Liver (tissue), 9 donors: Measurements from ENCODE around the gene KCNE3. TPM values are rescaled to one million over a fixed set of nuclear protein-coding genes. Genes with fewer than 3 reads are reported as not detected.

Source experiments
- DNase-seq: peaks from one replicate; pipeline ENCODE4 v3.0.0-alpha.2; 2017; ENCODE audit warnings: low spot score
- H3K27ac ChIP-seq, 2 donors: one replicate each; pipeline ENCODE4 v1.7.0; 2013; ENCODE audit warnings: inconsistent platforms in 2 of 2, low read length in 2 of 2, control low read depth in 1 of 2, low read depth in 1 of 2, mild to moderate bottlenecking in 1 of 2
- H3K27me3 ChIP-seq, 4 donors: one replicate each; pipeline versions ENCODE4 v1.6.1 to v1.7.0; 2013; ENCODE audit warnings: low read length in 3 of 4, inconsistent platforms in 1 of 4, mild to moderate bottlenecking in 1 of 4, moderate library complexity in 1 of 4; ENCODE audit not compliant: control insufficient read depth in 4 of 4, insufficient read depth in 4 of 4
- H3K36me3 ChIP-seq, 4 donors: one replicate each; pipeline versions ENCODE4 v1.6.1 to v1.7.0; 2013; ENCODE audit warnings: low read length in 3 of 4, mild to moderate bottlenecking in 3 of 4, low read depth in 1 of 4, moderate library complexity in 1 of 4; ENCODE audit not compliant: control insufficient read depth in 4 of 4, insufficient read depth in 3 of 4
- H3K4me1 ChIP-seq, 4 donors: one replicate each; pipeline versions ENCODE4 v1.6.1 to v1.7.0; 2013; ENCODE audit warnings: low read length in 3 of 4, mild to moderate bottlenecking in 3 of 4, moderate library complexity in 1 of 4; ENCODE audit not compliant: control insufficient read depth in 4 of 4, insufficient read depth in 4 of 4
- H3K4me3 ChIP-seq, 3 donors: one replicate each; pipeline versions ENCODE4 v1.6.1 to v1.7.0; 2013; ENCODE audit warnings: low read length in 3 of 3, control low read depth in 1 of 3, low read depth in 1 of 3, mild to moderate bottlenecking in 1 of 3
- H3K9ac ChIP-seq, 2 donors: one replicate each; pipeline ENCODE4 v1.7.0; 2013; ENCODE audit warnings: low read length in 2 of 2, mild to moderate bottlenecking in 2 of 2, moderate library complexity in 2 of 2, control low read depth in 1 of 2, low read depth in 1 of 2
- H3K9me3 ChIP-seq, 4 donors: one replicate each; pipeline versions ENCODE4 v1.6.1 to v1.7.0; 2013; ENCODE audit warnings: low read length in 3 of 4; ENCODE audit not compliant: control insufficient read depth in 4 of 4
- EGR1 ChIP-seq, 2 donors: IDR thresholded peaks; 2 replicates each; pipeline ENCODE4 v1.6.1; 2016 to 2018; ENCODE audit warnings: antibody characterized with exemption in 2 of 2, low read depth in 2 of 2
- FOXA1 ChIP-seq: IDR thresholded peaks from 2 replicates; pipeline ENCODE4 v1.6.1; 2016; ENCODE audit warnings: antibody characterized with exemption
- FOXA2 ChIP-seq: IDR thresholded peaks from 2 replicates; pipeline ENCODE4 v1.6.1; 2016; ENCODE audit warnings: antibody characterized with exemption
- GABPA ChIP-seq, 2 donors: IDR thresholded peaks in 1 of 2; conservative IDR thresholded peaks in 1 of 2; 2 replicates each; pipeline ENCODE4 v1.6.1; 2016; ENCODE audit warnings: antibody characterized with exemption in 2 of 2, mild to moderate bottlenecking in 1 of 2, moderate library complexity in 1 of 2
- HNF4A ChIP-seq, 2 donors: conservative IDR thresholded peaks; 2 replicates each; pipeline ENCODE4 v1.6.1; 2016; ENCODE audit warnings: antibody characterized with exemption in 2 of 2, mild to moderate bottlenecking in 2 of 2
- HNF4G ChIP-seq: IDR thresholded peaks from 2 replicates; pipeline ENCODE4 v1.6.1; 2016; ENCODE audit warnings: antibody characterized with exemption
- JUND ChIP-seq, 2 donors: IDR thresholded peaks; 2 replicates each; pipeline ENCODE4 v1.6.1; 2016; ENCODE audit warnings: antibody characterized with exemption in 2 of 2
- NR2F2 ChIP-seq: IDR thresholded peaks from 2 replicates; pipeline ENCODE4 v1.6.1; 2016; ENCODE audit warnings: antibody characterized with exemption
- RAD21 ChIP-seq, 2 donors: IDR thresholded peaks; 2 replicates each; pipeline ENCODE4 v1.6.1; 2016; ENCODE audit warnings: antibody characterized with exemption in 2 of 2, mild to moderate bottlenecking in 2 of 2
- RXRA ChIP-seq, 2 donors: IDR thresholded peaks; 2 replicates each; pipeline ENCODE4 v1.6.1; 2017 to 2018; ENCODE audit warnings: antibody characterized with exemption in 2 of 2, mild to moderate bottlenecking in 1 of 2
- SP1 ChIP-seq: IDR thresholded peaks from 2 replicates; pipeline ENCODE4 v1.6.1; 2018; ENCODE audit warnings: antibody characterized with exemption, mild to moderate bottlenecking
- TAF1 ChIP-seq: conservative IDR thresholded peaks from 2 replicates; pipeline ENCODE4 v1.6.1; 2016; ENCODE audit warnings: antibody characterized with exemption, mild to moderate bottlenecking
- YY1 ChIP-seq: IDR thresholded peaks from 2 replicates; pipeline ENCODE4 v1.6.1; 2016; ENCODE audit warnings: antibody characterized with exemption, mild to moderate bottlenecking
- WGBS: extraction: QIAGEN DNeasy Blood & Tissue Kit; methylation state at CpG from one replicate; pipeline ENCODE4 v1.1.7; 2013; 5-methylcytosine and 5-hydroxymethylcytosine counted together
- polyA plus RNA-seq, 2 donors: library from polyadenylated mRNA; stranded (reverse) in 1 of 2; unstranded in 1 of 2; fragments of 200-250 nt in 1 of 2; fragments of >200 nt in 1 of 2; fragmentation: Nextera tagmentation in 1 of 2; extraction: Ambion mirVana in 1 of 2; gene quantifications; one replicate each; pipeline versions ENCODE4 v1.2.1 to v1.2.3, GENCODE V29; 2013 to 2015
- total RNA-seq, 2 donors: library from RNA; depleted of rRNA; stranded (reverse); fragments of >200 nt; gene quantifications; one replicate each; pipeline ENCODE4 v1.2.3, GENCODE V29; 2014
- TF ChIP-seq, protein P1 (sequence below): IDR thresholded peaks from 2 replicates; pipeline ENCODE4 v1.6.1; 2016; ENCODE audit warnings: antibody characterized with exemption
- TF ChIP-seq, protein P2 (sequence below): IDR thresholded peaks from 2 replicates; pipeline ENCODE4 v1.6.1; 2016; ENCODE audit warnings: antibody characterized with exemption
- TF ChIP-seq, protein P3 (sequence below): fragments of 150-350 bp; IDR thresholded peaks from 2 replicates; pipeline ENCODE4 v1.5.1; 2017; ENCODE audit warnings: improper control_type of control experiment, low read depth, low read length; ENCODE audit not compliant: missing input control
- TF ChIP-seq, protein P4 (sequence below): IDR thresholded peaks from 2 replicates; pipeline ENCODE4 v1.6.1; 2016; ENCODE audit warnings: antibody characterized with exemption
- donor health status: healthy.
- donor health status: healthy.
- donor health status: healthy.
- donor health status: healthy.
- donor health status: healthy.

The KCNE3 gene
- total and polyA plus RNA-seq, 4 donors: 1.4 to 22.9 (median 3.8) TPM

DNA sequence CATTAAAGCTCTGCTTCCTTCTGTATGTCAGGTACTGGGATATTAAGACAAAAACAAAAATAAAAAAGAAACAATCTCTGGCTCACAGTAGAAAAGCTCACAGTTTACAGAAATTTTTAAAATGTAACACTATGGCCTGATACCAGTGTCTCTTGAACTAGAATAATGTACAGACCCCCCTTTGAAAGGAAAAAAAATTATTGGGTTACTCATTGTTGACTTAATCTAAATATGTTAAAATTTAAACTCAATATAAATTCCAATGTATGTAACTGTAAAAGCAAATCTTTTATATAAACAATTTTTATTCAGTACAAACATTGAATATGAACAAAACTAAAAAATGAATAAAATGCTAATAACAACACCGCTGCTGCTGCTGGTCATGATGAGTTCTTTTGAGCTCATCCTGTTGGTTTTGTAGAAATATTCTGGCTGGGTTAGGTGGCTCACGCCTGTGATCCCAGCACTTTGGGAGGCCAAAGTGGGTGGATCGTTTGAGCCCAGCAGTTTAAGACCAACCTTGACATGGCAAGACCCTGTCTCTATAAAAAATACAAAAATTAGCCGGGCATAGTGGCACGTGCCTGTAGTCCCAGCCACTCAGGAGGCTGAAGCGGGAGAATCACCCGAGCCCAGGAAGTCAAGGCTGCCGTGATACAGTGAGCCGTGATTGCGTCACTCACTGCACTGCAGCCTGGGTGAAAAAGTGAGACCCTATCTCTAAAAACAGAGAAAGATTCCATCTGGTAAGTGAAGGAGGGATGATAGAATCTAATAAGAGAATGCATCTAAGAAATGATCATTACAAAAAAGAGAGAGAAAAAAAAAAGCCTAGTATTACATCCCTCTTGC is 11.8 kb upstream of the KCNE3 start:
- peaks cover 0 to 2% (median 0%) of the 10 kb centered on the region in 4 donors for H3K4me1 ChIP-seq
- no peaks in the 10 kb centered on the region for H3K9me3 ChIP-seq
- no peak overlapping the region for H3K9ac ChIP-seq
- H3K27ac ChIP-seq: no peak overlapping the region
- no peaks in the 10 kb centered on the region for H3K36me3 ChIP-seq
- H3K4me3 ChIP-seq: no peak overlapping the region
- WGBS: 76% methylated on average over 10 of the region's 10 CpGs
- no peaks in the 10 kb centered on the region for H3K27me3 ChIP-seq
- TF ChIP-seq GABPA (IDR thresholded peaks at IDR 0.05 in 1 of 2, conservative IDR thresholded peaks at IDR 0.05 in 1 of 2) (no peak), SP1 (no peak), JUND (IDR thresholded peaks at IDR 0.05) (no peak), TAF1 (no peak), YY1 (no peak), FOXA1 (no peak), RXRA (IDR thresholded peaks at IDR 0.05) (no peak), NR2F2 (no peak), HNF4G (no peak), FOXA2 (no peak), EGR1 (IDR thresholded peaks at IDR 0.05; ENCODE audit: low read depth in 2 of 2) (no peak), HNF4A (conservative IDR thresholded peaks at IDR 0.05) (no peak)
- TF ChIP-seq, protein P1, sequence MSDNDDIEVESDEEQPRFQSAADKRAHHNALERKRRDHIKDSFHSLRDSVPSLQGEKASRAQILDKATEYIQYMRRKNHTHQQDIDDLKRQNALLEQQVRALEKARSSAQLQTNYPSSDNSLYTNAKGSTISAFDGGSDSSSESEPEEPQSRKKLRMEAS: no peak
- TF ChIP-seq, protein P2, sequence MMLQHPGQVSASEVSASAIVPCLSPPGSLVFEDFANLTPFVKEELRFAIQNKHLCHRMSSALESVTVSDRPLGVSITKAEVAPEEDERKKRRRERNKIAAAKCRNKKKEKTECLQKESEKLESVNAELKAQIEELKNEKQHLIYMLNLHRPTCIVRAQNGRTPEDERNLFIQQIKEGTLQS: no peak
- TF ChIP-seq, protein P3, sequence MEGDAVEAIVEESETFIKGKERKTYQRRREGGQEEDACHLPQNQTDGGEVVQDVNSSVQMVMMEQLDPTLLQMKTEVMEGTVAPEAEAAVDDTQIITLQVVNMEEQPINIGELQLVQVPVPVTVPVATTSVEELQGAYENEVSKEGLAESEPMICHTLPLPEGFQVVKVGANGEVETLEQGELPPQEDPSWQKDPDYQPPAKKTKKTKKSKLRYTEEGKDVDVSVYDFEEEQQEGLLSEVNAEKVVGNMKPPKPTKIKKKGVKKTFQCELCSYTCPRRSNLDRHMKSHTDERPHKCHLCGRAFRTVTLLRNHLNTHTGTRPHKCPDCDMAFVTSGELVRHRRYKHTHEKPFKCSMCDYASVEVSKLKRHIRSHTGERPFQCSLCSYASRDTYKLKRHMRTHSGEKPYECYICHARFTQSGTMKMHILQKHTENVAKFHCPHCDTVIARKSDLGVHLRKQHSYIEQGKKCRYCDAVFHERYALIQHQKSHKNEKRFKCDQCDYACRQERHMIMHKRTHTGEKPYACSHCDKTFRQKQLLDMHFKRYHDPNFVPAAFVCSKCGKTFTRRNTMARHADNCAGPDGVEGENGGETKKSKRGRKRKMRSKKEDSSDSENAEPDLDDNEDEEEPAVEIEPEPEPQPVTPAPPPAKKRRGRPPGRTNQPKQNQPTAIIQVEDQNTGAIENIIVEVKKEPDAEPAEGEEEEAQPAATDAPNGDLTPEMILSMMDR: no peak
- TF ChIP-seq, protein P4, sequence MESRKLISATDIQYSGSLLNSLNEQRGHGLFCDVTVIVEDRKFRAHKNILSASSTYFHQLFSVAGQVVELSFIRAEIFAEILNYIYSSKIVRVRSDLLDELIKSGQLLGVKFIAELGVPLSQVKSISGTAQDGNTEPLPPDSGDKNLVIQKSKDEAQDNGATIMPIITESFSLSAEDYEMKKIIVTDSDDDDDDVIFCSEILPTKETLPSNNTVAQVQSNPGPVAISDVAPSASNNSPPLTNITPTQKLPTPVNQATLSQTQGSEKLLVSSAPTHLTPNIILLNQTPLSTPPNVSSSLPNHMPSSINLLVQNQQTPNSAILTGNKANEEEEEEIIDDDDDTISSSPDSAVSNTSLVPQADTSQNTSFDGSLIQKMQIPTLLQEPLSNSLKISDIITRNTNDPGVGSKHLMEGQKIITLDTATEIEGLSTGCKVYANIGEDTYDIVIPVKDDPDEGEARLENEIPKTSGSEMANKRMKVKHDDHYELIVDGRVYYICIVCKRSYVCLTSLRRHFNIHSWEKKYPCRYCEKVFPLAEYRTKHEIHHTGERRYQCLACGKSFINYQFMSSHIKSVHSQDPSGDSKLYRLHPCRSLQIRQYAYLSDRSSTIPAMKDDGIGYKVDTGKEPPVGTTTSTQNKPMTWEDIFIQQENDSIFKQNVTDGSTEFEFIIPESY: no peak
- DNase-seq: no peak

DNA sequence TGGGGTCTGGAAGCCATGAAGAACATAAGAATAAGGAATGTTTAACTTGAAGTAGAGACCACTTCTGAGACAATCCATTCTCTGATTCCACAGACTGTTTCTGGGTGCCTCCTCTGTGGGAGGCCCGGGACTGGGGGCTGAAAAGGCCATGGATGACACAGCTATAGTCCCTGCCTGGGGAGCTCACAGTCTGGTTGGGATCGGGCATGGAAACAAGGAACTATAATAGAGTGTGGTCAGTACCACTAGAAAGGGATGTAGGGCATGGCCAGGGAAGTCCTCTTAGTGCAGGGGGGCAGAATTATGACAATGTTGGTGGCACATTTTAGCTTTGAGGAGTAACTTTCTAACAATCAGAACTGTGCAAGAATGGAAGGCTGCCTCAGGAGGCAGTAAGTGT is 9.2 kb upstream of the KCNE3 start:
- DNase-seq: no peak
- H3K27ac ChIP-seq: no peak overlapping the region
- H3K27me3 ChIP-seq: no peaks in the 10 kb centered on the region
- no peaks in the 10 kb centered on the region for H3K36me3 ChIP-seq
- no peak overlapping the region for H3K4me3 ChIP-seq
- no peaks in the 10 kb centered on the region for H3K9me3 ChIP-seq
- 88% methylated on average over 2 of the region's 2 CpGs for whole genome bisulfite sequencing
- H3K4me1 ChIP-seq: peaks cover 0 to 2% (median 0%) of the 10 kb centered on the region in 4 donors
- no peak overlapping the region for H3K9ac ChIP-seq
- TF ChIP-seq FOXA1: no peak
- no peak for TF ChIP-seq RAD21 (IDR thresholded peaks at IDR 0.05)
- TF ChIP-seq EGR1 (IDR thresholded peaks at IDR 0.05; ENCODE audit: low read depth in 2 of 2): no peak
- TF ChIP-seq RXRA (IDR thresholded peaks at IDR 0.05): no peak
